GM21526 (cell line): ENCODE results near the gene RASD2.

ENCODE experiments used
- ATAC-seq: cut with Tn5 transposase; IDR thresholded peaks from one replicate; pipeline ENCODE4 v1.9.1; 2021; ENCODE audit warnings: moderate library complexity; ENCODE audit not compliant: unreplicated experiment, low FRiP score

Gene RASD2

GRCh38 chr22:35539487-35539886, 1.1 kb upstream of the RASD2 start:
- no peak for ATAC-seq

- ATAC-seq, result peak; percentile 54
These were observed 579 bp upstream of the RASD2 start for GRCh38 chr22:35539910-35540594.

GRCh38 chr22:35541254-35541748, 670 bp downstream of the RASD2 start:
- ATAC-seq, result no peak

GRCh38 chr22:35542157-35542938, 1.7 kb downstream of the RASD2 start:
- no peak for ATAC-seq

GRCh38 chr22:35542939-35543516, 2.4 kb downstream of the RASD2 start:
- ATAC-seq, result no peak

- ATAC-seq, result no peak
These were observed 3.1 kb downstream of the RASD2 start for GRCh38 chr22:35543702-35544101.

- no peak for ATAC-seq
These were observed 3.6 kb downstream of the RASD2 start for GRCh38 chr22:35544189-35544588.

GRCh38 chr22:35544827-35545226, 4.2 kb downstream of the RASD2 start:
- no peak for ATAC-seq

- no peak for ATAC-seq
These were observed 6.3 kb downstream of the RASD2 start for GRCh38 chr22:35546886-35547285.

GRCh38 chr22:35547987-35548721, 7.5 kb downstream of the RASD2 start:
- ATAC-seq, result no peak

GRCh38 chr22:35548722-35549112, 8.1 kb downstream of the RASD2 start:
- ATAC-seq, result no peak

GRCh38 chr22:35549328-35549727, 8.7 kb downstream of the RASD2 start:
- no peak for ATAC-seq

GRCh38 chr22:35551549-35552177, 11.0 kb downstream of the RASD2 start:
- ATAC-seq, result no peak

GRCh38 chr22:35552196-35552842, 11.7 kb downstream of the RASD2 start:
- no peak for ATAC-seq

GRCh38 chr22:35552846-35553245, 12.2 kb downstream of the RASD2 start:
- no peak for ATAC-seq

GRCh38 chr22:35553341-35553740, 12.7 kb downstream of the RASD2 start:
- ATAC-seq, result no peak

GRCh38 chr22:35554297-35554845, 13.7 kb downstream of the RASD2 start:
- ATAC-seq, result no peak

GRCh38 chr22:35555483-35555890, 14.9 kb downstream of the RASD2 start:
- no peak for ATAC-seq

GRCh38 chr22:35555946-35556547, 15.4 kb downstream of the RASD2 start:
- no peak for ATAC-seq
